NCI-H345 treated with DMSO at 0.1 percent for 48 hours (cell line): Measurements from ENCODE around the gene WRAP73.

Experiments used
- DNase-seq: peaks from one replicate; lab custom pipeline; 2025; ENCODE audit not compliant: unreplicated experiment; lab: John Stamatoyannopoulos, UW

The WRAP73 gene

DNA sequence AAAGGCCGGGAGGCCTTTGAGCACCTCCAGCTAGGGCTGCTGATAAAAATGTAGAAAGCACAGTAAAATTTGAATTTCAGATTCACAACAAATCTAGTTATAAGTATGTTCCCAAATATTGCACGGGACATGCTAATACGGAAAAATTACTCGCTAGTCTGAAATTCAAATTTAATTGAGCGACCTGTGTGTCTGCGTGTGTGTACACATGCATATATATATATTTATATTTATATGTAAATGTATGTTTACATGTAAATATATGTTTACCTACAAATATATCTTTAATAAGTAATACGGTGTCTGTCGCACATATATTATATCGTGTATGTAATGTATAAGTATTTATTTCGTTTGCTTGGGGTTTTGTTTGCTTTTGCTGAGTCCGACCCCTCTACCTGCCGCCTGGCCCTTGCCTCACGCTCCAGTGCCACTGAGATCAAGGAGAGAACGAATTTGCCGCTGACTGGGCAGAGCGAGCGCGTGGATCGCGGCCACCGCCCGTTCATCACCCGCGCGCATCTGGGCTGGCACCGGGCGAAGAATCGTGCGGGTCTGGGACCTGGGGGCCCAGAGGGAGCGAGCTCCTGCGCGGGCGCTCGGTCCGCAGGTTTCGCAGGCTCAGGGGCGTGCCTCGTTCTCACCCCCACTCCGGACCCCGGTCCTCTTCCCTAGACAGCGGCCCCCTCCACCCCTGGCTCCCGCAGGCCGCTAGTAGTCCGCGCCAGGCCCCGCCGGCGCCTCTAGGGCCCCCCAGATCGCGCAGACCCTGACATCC is 534 bp upstream of the WRAP73 start:
- no peak for DNase-seq

GRCh38 chr1:3646596-3646995 is 3.3 kb downstream of the WRAP73 start:
- no peak for DNase-seq

- no peak for DNase-seq
These were observed 4.1 kb downstream of the WRAP73 start for GRCh38 chr1:3645666-3646355.

GRCh38 chr1:3645247-3645646 is 4.7 kb downstream of the WRAP73 start:
- no peak for DNase-seq

GRCh38 chr1:3644273-3644672 is 5.6 kb downstream of the WRAP73 start:
- DNase-seq, result no peak

GRCh38 chr1:3642919-3643675 is 6.8 kb downstream of the WRAP73 start:
- DNase-seq, result no peak

- no peak for DNase-seq
These were observed 8.1 kb downstream of the WRAP73 start for GRCh38 chr1:3641816-3642215.

DNA sequence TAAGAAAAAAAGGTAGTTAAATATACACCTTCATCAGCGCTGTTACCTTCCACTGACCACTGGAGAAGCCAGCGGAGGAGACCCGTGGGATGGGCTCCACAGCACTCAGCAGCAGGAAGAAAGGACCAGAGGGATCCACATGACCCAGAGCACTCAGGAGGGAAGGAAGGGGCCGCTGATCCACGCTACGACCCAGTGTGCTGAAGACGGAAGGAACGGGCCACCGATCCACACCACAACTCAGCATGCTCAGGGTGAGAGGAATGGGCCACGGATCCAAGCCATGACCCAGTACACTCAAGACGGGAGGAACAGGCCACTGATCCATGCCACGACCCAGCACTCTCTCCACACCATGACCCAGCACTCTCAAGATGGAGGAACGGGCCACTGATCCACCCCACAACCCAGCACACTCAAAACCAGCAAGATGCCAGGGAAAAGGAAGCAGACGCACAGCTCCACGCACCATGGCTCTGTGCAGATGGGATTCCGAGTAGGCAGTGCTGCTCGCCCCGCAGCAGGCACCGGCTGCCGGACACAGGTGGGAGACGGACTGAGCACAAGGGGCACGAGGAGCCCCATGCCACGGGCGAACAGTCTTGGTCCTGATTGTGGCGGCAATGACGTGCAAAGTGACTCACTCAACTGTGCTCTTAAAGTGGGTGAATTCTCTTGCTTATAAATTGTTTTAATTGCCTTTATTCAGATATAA is 8.7 kb downstream of the WRAP73 start:
- no peak for DNase-seq

DNA sequence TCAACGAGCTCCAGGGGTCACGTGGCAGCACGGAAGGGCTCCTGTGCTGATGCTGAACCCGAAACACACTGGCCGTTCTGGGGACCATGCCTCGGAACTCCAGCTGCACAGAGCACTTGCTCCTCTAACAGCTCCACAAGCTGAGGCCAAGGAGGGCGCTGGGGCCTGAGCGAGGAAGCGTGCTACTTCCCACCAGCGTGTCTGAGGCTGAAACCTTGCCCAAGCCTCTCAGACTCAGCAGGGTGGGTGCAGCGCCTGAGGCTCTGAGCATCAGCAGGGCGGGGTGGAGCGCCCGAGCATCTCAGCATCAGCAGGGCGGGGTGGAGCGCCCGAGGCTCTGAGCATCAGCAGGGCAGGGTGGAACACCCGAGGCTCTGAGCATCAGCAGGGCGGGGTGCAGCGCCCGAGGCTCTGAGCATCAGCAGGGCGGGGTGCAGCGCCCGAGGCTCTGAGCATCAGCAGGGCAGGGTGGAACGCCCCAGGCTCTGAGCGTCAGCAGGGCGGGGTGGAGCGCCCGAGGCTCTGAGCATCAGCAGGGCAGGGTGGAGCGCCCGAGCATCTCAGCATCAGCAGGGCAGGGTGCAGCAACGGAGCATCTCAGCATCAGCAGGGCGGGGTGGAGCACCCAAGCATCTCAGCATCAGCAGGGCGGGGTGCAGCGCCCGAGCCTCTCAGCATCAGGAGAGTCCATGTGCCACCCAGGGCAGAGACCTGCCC is 9.6 kb downstream of the WRAP73 start:
- DNase-seq, result no peak

DNA sequence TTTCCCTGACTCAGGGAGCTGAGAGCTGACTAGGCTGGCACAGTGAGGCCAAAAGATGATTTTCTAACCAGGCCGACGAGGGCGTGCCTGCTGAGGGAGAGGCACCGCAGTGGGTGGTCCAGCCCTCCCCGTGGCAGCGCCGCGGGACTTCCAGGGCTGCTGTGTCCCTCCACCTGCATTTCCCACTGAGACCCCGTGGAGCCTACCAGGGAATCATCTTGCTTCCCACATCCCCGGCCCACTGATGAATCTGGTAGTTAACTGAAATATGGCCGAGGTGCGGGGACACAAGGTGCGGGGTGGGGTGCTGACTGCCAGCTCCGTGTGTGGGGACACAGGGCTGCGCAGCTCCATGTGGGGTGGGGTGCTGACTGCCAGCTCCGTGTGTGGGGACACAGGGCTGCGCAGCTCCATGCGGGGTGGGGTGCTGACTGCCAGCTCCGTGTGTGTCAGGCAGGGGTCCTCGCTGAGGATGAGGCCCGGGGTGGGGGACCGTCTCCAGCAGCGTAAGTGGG is 10.4 kb downstream of the WRAP73 start:
- DNase-seq, result no peak

DNA sequence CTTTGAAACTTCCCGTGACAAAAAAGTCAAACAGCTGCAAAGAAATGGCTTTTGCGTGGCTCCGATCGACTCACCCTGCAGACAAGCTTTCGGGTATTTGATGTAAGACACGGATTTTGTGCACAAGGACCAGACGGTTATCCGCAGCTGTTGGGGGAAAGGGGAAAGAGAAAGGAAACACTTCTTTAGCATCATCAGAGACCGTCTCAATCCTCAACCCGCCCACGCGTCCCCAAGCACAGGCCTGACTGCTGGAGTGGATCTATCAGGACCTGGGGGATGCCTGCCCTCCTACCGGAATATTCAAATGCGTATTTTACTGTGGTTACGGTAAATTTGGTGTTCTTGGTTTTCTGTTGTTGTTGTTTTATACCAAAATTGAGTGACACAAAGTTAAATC is 11.2 kb downstream of the WRAP73 start:
- DNase-seq, result no peak

DNA sequence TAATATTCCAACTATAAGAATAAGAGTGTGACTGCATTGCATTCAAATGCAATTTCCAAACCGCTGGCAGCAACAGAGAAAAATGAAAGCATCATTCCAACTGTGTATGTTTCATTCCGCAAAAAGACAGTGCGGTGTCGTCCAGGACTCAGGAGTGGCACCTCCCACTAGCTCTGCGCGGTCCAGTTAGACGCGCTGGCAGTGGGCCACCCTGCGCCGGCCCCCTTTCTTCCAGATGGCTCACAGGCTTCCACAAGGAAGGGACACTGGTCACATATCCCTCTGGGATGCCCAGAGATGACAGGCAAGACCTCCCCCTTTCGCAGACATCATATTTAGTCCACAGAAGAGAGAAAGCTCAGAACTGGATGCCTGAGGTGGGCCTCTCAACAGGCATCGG is 11.9 kb downstream of the WRAP73 start:
- DNase-seq, result no peak

DNA sequence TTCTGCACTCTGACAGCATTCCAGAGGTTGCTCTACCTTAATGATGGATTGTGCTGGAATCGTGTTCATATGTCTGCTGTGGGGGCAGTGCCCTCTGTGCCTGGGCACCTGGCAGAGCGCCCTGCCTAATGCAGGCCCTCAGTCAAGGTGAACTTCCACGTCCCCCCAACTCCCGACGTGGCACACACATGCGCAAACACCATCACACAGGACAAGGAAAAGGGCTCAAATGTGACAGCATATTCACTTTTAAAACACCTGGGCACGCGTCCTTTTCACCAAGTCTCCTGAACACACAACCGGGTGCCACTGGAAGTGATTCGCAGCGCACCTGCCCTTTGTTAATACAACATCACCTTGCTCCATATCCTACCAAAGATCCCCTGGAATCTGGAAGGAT is 13.4 kb downstream of the WRAP73 start:
- DNase-seq, result no peak

GRCh38 chr1:3636080-3636479 is 13.8 kb downstream of the WRAP73 start:
- DNase-seq, result no peak

DNA sequence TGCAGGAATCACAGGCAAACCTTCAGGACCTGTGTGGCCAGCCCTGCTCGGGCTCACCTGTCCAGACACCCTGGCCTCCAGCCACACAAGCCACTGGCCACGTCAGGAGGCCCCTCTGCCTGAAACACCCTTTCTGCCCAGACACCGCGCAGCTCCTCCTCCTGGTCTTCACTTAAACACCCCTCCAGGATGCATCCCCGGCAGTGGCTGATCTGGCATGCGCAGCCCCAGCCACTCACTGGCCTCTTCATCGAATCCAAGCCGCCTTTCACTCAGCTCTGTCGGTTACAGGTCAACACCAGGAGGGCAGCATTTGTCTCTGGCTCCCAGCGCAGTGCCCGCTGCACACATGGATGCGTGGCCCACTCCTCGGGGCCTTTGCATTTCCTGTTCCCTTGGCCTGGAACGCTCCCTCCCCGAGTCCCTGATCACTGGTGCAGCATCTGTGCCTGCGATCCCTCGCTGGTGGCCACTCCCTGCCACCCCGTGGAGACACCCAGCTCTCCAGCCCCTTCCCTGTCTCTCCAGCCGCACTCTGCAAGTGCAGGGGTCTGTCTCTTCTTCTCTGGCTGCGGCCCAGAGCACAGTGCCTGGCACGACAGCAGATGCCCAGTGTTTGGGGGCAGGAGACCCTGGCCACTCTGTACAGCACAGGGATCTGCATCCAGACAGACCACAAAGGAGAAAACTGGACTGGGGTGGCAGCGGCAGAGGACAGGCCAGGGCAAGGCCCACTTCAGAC is 15.7 kb downstream of the WRAP73 start:
- no peak for DNase-seq

DNA sequence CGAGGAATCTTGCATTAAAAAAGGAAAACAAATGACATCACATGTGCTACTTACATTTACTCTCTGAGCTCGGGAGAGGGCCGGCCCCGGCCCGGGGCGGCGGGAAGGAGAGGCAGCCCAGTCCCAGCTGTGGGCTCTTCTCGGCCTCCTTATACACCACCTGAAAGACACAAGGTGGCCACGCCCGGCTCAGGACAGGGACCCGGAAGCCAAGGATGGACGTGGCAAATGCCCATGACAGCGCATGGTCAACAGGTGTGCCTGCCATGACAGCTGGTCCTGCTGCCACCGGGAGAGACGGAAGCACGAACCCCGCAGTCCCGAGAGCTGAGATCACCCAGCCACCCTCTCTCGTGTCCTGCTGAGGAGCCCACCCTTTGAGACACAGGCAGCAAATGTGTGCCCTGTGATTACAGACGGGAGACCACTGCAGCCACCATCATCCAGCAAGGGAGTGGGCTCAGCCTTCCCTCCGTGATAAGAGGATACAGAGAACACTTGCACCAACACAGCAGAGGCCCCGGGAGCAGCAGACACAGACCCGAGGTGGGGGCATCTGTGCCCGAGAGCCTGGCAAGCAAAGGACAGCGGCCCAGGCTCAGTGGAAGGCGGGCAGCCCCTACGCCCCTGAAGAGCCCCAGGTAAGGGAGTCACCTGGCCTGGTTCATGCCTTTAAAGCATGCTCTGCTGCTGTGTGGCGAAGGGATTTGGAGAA is 16.4 kb downstream of the WRAP73 start:
- DNase-seq, result no peak

DNA sequence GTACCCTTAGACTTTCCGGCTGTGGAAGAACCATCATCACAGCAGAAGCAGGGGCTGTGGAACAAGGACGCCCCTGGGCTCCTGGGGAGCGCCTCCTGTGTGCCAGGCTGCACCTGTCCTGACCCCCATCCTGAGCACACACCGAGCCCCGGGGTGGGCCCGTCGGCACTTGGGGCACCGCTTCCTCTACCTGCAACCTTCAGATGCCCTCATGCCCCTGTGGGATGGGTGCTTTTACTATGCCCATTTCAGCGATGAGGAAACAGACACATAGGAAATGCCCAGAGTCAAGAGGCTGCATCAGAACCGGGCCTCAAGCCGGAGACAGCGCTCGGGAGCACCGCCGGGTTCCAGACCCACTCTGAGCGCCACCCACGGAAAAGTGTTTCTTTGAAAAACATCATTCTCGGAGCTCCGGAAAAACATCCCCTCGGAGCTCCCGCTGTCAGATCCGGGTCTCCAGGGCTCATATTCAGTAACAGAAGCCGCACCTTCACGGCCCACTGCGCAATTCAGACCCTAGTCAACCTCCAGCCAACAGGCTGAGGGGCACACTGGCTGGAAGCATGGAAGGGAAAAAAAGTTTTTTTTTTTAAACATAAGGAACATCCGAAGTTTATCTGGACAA is 17.1 kb downstream of the WRAP73 start:
- DNase-seq, result no peak

DNA sequence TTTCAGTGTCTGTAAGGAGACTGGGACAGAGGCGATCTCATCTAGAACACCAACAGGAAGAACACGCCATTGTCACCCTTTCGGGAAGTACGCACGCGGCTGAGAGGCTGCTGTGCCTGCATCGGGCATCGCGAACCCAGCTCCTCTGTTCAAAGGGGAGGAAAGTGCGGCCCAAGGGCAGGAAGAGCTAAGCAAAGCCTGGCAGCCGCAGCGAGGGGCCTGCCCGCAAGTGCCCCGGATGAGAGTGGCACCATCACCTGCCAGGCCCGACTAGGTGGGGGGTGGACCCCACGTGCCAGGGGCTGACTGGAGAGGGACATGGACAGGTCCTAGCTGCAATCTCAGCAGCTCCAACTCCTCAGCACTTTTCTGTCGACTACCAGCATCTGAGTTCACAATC is 17.6 kb downstream of the WRAP73 start:
- DNase-seq, result no peak
